ENCODE measurements around the gene MRPL38. TPM values are rescaled to one million over a fixed set of nuclear protein-coding genes. Genes with fewer than 3 reads are reported as not detected.

Gene MRPL38
- polyA plus RNA-seq, 2 of the 4 experiments (the other 2 are of a cell fraction), result 53.5 to 102 TPM

- Histone ChIP-seq H3K9me3 (no peaks in the 10 kb centered on the region), H3K4me3 (no peak overlapping the region), H3K27ac (no peak overlapping the region), H3K4me1 (peaks cover 17% of the 10 kb centered on the region), H3K4me2 (no peak overlapping the region)
- FAIRE-seq (no peak), DNase-seq (ENCODE audit: low read depth in 1 of 2, low spot score in 1 of 2) (no peak), ATAC-seq (no peak)
- ChIA-PET CTCF (interaction anchor here (0.6 to 22.8 kb wide), 12 partner anchors 12 to 292 kb away, joined by 3 to 513 read pairs (median 6); partner anchors contain the start of genes GALK1, MRPL38, TRIM47 and WBP2), POLR2A (interaction anchor here (1.1 kb wide), 1 partner anchor 37 kb away, joined by 4 read pairs; the partner anchor contains the start of gene WBP2)
- 85% methylated on average over 13 of the region's 16 CpGs for WGBS (ENCODE audit: missing lambda C conversion rate)
- TF ChIP-seq FOSL2 (IDR thresholded peaks at IDR 0.05) (no peak), FOSL2 (CRISPR knock-in tag; IDR thresholded peaks at IDR 0.05) (no peak), HOXB5 (CRISPR knock-in tag; IDR thresholded peaks at IDR 0.05) (no peak), CEBPB (IDR thresholded peaks at IDR 0.05) (no peak), POLR2A (IDR thresholded peaks at IDR 0.05; ENCODE audit: low read length) (no peak), MYC (IDR thresholded peaks at IDR 0.05; ENCODE audit: borderline replicate concordance, low read length) (no peak), SREBF2 (IDR thresholded peaks at IDR 0.05) (no peak), EHMT2 (IDR thresholded peaks at IDR 0.05; ENCODE audit: low read depth) (no peak), HES2 (IDR thresholded peaks at IDR 0.05) (no peak)
Observed at GRCh38 chr17:75892556-75893224, 12.0 kb downstream of the MRPL38 start.

GRCh38 chr17:75891605-75892555, 12.8 kb downstream of the MRPL38 start:
- TF ChIP-seq NR3C1 (IDR thresholded peaks at IDR 0.05), result no peak
- no peak for TF ChIP-seq JUN (IDR thresholded peaks at IDR 0.05)
- TF ChIP-seq ZFP36 (IDR thresholded peaks at IDR 0.05; ENCODE audit: borderline replicate concordance, partially characterized antibody), result no peak
- TF ChIP-seq USF2 (IDR thresholded peaks at IDR 0.05), result no peak
- no peak for TF ChIP-seq CBX2 (IDR thresholded peaks at IDR 0.05; ENCODE audit: borderline replicate concordance, low read depth)
- WGBS (ENCODE audit: missing lambda C conversion rate), result 89% methylated on average over 30 of the region's 32 CpGs
- H3K4me3 ChIP-seq, result no peak overlapping the region
- ChIA-PET CTCF (interaction anchor here (0.6 to 22.8 kb wide), 9 partner anchors 12 to 291 kb away, joined by 3 to 513 read pairs (median 7); partner anchors contain the start of genes GALK1, MRPL38, TRIM47 and WBP2), POLR2A (no interaction called here)
- no peak overlapping the region for H3K27ac ChIP-seq
- ATAC-seq (no peak), DNase-seq (ENCODE audit: low read depth in 1 of 2, low spot score in 1 of 2) (no peak), FAIRE-seq (no peak)
- peaks cover 13% of the 10 kb centered on the region for H3K4me1 ChIP-seq
- H3K9me3 ChIP-seq, result no peaks in the 10 kb centered on the region
- no peak overlapping the region for H3K4me2 ChIP-seq

- CTCF ChIA-PET, result interaction anchor here (1.2 to 22.8 kb wide), 6 partner anchors 13 to 389 kb away, joined by 3 to 513 read pairs (median 8); partner anchors contain the start of genes MRPL38, TRIM47 and WBP2
- no peaks in the 10 kb centered on the region for H3K9me3 ChIP-seq
- no peak for DNase-seq (ENCODE audit: low read depth in 1 of 2, low spot score in 1 of 2)
- no peak for ATAC-seq
- POLR2A ChIA-PET, result no interaction called here
- H3K27ac ChIP-seq, result no peak overlapping the region
- H3K4me3 ChIP-seq, result no peak overlapping the region
- peaks cover 13% of the 10 kb centered on the region for H3K4me1 ChIP-seq
- WGBS (ENCODE audit: missing lambda C conversion rate), result 96% methylated on average over 31 of the region's 31 CpGs
- no peak for FAIRE-seq
- H3K4me2 ChIP-seq, result no peak overlapping the region
- TF ChIP-seq MAFK (IDR thresholded peaks at IDR 0.05; ENCODE audit: partially characterized antibody) (no peak), RNF2 (IDR thresholded peaks at IDR 0.05; ENCODE audit: borderline replicate concordance, low read depth) (no peak), ZSCAN20 (CRISPR knock-in tag; IDR thresholded peaks at IDR 0.05) (no peak), EHF (CRISPR knock-in tag; IDR thresholded peaks at IDR 0.05) (no peak), FOSL2 (IDR thresholded peaks at IDR 0.05) (no peak), FOSL2 (CRISPR knock-in tag; IDR thresholded peaks at IDR 0.05) (no peak), HES2 (IDR thresholded peaks at IDR 0.05) (no peak), REST (IDR thresholded peaks at IDR 0.05) (no peak), RFX5 (IDR thresholded peaks at IDR 0.05) (no peak), NPAS2 (CRISPR knock-in tag; IDR thresholded peaks at IDR 0.05; ENCODE audit: borderline replicate concordance) (no peak), MAX (IDR thresholded peaks at IDR 0.05) (no peak), RCOR1 (IDR thresholded peaks at IDR 0.05; ENCODE audit: low read depth, low read length) (no peak), EHMT2 (IDR thresholded peaks at IDR 0.05; ENCODE audit: low read depth) (no peak), ATOH8 (CRISPR knock-in tag; IDR thresholded peaks at IDR 0.05; ENCODE audit: low read depth) (no peak)
Observed at GRCh38 chr17:75891022-75891604, 13.6 kb downstream of the MRPL38 start.

All from A549 (cell line).